ENCODE results near the gene HABP2. TPM values are rescaled to one million over a fixed set of nuclear protein-coding genes. Genes with fewer than 3 reads are reported as not detected.

Gene HABP2
- total RNA-seq, 4 donors from 2014 or later = 0.72 TPM; not detected in 3

DNA sequence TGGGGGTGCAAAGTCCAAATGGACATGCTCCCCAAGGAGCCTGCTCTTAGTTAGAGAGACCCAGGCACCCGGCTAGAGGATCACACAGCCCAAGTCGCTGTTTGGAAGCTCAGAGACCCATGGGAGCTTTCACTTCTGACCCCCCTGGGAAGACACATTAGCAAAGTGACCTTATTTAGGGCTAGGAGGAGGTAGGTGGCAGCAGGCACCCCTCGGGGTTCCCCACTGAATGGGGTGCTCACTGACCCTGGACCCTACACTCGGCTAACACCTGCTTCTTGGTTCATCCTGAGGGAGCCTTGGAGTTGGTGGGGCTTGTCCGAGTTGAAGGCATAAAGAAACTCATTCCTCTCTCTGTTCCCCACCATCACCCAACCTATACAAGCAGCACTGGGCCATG lies 27.1 kb upstream of the HABP2 start:
- DNase-seq (ENCODE audit: low spot score in 2 of 2) = peak in 1 of 2 donors; percentile 53
- TF ChIP-seq EP300 (IDR thresholded peaks at IDR 0.05) (no peak), POLR2A (IDR thresholded peaks at IDR 0.05) (no peak), POLR2AphosphoS5 (IDR thresholded peaks at IDR 0.05) (no peak)
- TF ChIP-seq, protein P1, sequence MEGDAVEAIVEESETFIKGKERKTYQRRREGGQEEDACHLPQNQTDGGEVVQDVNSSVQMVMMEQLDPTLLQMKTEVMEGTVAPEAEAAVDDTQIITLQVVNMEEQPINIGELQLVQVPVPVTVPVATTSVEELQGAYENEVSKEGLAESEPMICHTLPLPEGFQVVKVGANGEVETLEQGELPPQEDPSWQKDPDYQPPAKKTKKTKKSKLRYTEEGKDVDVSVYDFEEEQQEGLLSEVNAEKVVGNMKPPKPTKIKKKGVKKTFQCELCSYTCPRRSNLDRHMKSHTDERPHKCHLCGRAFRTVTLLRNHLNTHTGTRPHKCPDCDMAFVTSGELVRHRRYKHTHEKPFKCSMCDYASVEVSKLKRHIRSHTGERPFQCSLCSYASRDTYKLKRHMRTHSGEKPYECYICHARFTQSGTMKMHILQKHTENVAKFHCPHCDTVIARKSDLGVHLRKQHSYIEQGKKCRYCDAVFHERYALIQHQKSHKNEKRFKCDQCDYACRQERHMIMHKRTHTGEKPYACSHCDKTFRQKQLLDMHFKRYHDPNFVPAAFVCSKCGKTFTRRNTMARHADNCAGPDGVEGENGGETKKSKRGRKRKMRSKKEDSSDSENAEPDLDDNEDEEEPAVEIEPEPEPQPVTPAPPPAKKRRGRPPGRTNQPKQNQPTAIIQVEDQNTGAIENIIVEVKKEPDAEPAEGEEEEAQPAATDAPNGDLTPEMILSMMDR (IDR thresholded peaks at IDR 0.05) = no peak
- no peaks in the 10 kb centered on the region for H3K27me3 ChIP-seq
- no peaks in the 10 kb centered on the region for H3K9me3 ChIP-seq
- no peaks in the 10 kb centered on the region for H3K4me1 ChIP-seq
- 91% methylated on average over 3 of the region's 5 CpGs for WGBS
- no peaks in the 10 kb centered on the region for H3K36me3 ChIP-seq
- H3K27ac ChIP-seq = no peak overlapping the region
- no peak overlapping the region for H3K4me3 ChIP-seq

DNA sequence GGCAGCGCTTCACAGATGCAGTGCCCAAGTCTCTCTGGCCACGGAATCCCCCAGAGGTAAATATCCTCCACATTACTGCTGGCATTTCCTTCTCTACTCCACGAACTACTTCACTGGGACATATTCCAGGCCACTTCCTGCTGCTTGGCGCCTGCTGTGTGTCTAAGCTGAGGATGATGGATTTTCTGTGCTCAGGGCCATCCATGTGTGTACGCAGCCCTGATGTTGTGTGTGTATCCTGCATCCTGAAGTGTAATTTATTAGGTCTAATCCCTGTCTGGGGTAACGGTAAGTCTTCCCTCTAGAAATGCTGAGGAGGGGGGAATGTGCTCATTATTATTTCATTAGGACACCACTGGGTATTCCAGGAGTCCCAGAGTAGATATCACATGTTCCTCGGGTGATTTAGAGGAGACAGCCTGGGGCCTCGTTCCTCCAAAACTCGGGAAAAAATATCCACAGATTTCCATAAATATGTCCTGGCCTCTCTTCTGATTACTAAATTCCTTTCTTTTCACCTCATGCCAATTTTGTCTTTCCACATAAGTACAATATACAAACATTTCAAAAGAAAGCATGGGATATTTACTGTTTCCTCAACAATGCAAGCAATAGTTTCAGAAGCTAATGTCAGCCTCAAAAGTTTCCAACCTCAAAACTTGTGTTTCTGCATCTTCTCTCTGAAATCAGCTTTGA lies 25.5 kb upstream of the HABP2 start:
- H3K27me3 ChIP-seq = no peaks in the 10 kb centered on the region
- no peak overlapping the region for H3K27ac ChIP-seq
- DNase-seq (ENCODE audit: low spot score in 2 of 2) = peak in 1 of 2 donors; percentile 15
- TF ChIP-seq EP300 (IDR thresholded peaks at IDR 0.05) (no peak), POLR2AphosphoS5 (IDR thresholded peaks at IDR 0.05) (no peak), POLR2A (IDR thresholded peaks at IDR 0.05) (no peak)
- TF ChIP-seq, protein P1 (IDR thresholded peaks at IDR 0.05) = no peak
- H3K4me3 ChIP-seq = no peak overlapping the region
- no peaks in the 10 kb centered on the region for H3K4me1 ChIP-seq
- 56% methylated on average over 9 of the region's 9 CpGs for WGBS
- no peaks in the 10 kb centered on the region for H3K36me3 ChIP-seq
- no peaks in the 10 kb centered on the region for H3K9me3 ChIP-seq

DNA sequence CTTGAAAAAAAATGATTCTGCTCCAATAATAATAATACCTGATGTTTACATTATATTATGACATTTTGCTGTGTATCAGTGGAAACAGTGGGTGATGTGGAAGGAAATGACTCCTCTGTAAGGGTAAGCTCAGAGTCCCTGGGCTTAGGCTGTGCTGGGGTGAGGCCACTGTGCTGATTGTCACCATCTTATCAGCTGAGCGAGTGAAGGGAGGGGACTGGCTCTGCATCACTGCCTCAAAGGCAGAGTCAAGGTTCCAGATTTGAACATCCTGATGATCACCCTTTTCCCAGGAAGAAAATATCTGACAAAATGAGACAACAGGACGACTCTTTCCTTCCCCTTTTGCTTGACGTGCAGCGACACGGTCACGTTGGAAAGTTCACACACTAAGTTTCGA lies 24.0 kb upstream of the HABP2 start:
- peak in 1 of 2 donors; percentile 34 for DNase-seq (ENCODE audit: low spot score in 2 of 2)
- Histone ChIP-seq H3K4me3 (no peak overlapping the region), H3K27me3 (no peaks in the 10 kb centered on the region), H3K9me3 (no peaks in the 10 kb centered on the region), H3K36me3 (no peaks in the 10 kb centered on the region), H3K27ac (no peak overlapping the region), H3K4me1 (no peaks in the 10 kb centered on the region)
- TF ChIP-seq EP300 (IDR thresholded peaks at IDR 0.05) (no peak), POLR2AphosphoS5 (IDR thresholded peaks at IDR 0.05) (no peak)
- TF ChIP-seq, protein P1 (IDR thresholded peaks at IDR 0.05) = no peak
- WGBS = 85% methylated on average over 7 of the region's 7 CpGs

GRCh38 chr10:113529575-113529974 lies 23.3 kb upstream of the HABP2 start:
- 91% methylated on average over 8 of the region's 8 CpGs for WGBS
- Histone ChIP-seq H3K36me3 (no peaks in the 10 kb centered on the region), H3K9me3 (no peaks in the 10 kb centered on the region), H3K4me1 (no peaks in the 10 kb centered on the region), H3K27ac (no peak overlapping the region), H3K27me3 (no peaks in the 10 kb centered on the region), H3K4me3 (no peak overlapping the region)
- no peak for TF ChIP-seq POLR2A (IDR thresholded peaks at IDR 0.05)
- DNase-seq (ENCODE audit: low spot score in 2 of 2) = peak in 1 of 2 donors; percentile 57

DNA sequence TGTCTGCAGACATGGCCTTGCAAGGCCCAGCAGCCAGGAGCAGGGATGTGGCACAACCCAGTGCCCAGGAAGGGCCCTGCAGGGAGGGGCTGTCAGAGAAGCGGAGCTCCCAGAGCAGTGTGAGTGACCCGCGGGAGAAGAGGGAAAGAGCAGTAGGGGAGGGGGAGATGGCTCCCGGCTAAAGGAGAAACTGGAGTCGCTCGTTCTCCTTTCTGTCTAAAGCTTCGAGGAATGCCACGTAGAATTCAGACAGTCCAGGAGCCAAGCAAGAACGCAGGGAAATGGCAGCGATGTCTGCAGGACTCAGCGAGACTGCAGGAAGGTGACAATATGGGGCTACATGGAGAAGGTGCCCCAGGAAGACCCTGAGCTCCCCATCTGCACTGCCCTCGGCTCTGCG lies 22.4 kb upstream of the HABP2 start:
- H3K27me3 ChIP-seq = no peaks in the 10 kb centered on the region
- WGBS = 84% methylated on average over 13 of the region's 13 CpGs
- no peaks in the 10 kb centered on the region for H3K9me3 ChIP-seq
- TF ChIP-seq POLR2AphosphoS5 (IDR thresholded peaks at IDR 0.05) = no peak
- TF ChIP-seq POLR2A (IDR thresholded peaks at IDR 0.05) = no peak
- TF ChIP-seq EP300 (IDR thresholded peaks at IDR 0.05) = no peak
- TF ChIP-seq, protein P1 (IDR thresholded peaks at IDR 0.05) = no peak
- H3K36me3 ChIP-seq = no peaks in the 10 kb centered on the region
- no peak overlapping the region for H3K27ac ChIP-seq
- peak in 1 of 2 donors; percentile 44 for DNase-seq (ENCODE audit: low spot score in 2 of 2)
- H3K4me1 ChIP-seq = no peaks in the 10 kb centered on the region
- H3K4me3 ChIP-seq = no peak overlapping the region

Data from suprapubic skin (tissue), 4 donors.